Activated CD8-positive, alpha-beta memory T cell treated with anti-CD3 and anti-CD28 coated beads for 48 hours (primary cell): ENCODE measurements around the gene TECTB.
"Not testable (repeated sequence)": the region's sequence is repeated elsewhere in the genome, so short reads cannot be mapped to it uniquely, and the experiment has no call there.

Experiments
- DNase-seq, 3 experiments: peaks; one replicate each; pipeline ENCODE4 v3.0.0-alpha.2; 2020; ENCODE audit warnings: low read depth in 2 of 3, low spot score in 2 of 3

TECTB gene

DNA sequence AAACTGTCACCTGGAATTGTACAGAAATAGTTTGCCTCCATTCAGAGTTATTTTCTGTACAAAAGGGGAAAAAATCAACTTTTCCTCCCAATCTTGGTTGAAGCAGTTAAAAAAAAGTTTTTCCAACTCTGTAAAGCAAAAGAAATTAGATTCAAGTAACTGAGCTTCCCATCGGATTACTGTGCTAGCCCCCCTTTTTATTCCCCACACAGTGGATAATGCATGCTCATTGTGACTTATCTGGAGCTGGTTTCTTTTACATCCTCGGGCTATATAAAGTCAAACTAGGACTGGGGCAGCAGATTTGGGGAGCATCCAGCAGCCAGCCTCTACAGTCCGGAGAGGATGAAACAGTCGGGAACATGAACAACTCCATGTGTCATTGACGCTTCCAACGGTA lies at the start of gene TECTB:
Gene TECTB (plus strand): TSS at position 301 of the 400 bp plus-strand sequence. CDS start 335 bp downstream, outside the sequence.
- no peak for DNase-seq

DNA sequence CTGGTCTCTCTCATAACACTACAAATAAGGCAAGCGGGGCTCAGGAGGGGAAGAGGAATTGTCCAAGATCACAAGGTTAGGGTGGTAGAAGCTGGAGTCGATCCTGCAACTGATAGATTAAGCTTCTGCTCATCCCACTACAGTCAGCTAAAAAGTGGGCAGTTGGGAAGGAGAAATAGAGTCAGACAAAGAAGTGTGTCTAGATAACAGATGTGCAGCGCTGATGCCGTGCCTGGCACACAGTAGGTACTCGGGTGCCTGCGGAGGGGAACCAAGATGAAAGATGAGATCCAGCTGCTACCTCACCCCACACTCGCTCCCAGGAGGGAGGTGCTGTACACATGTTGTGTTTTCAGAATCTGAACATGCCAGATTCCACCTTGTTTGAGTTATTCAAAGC lies 48.1 kb upstream of the TECTB start:
- no peak for DNase-seq

DNA sequence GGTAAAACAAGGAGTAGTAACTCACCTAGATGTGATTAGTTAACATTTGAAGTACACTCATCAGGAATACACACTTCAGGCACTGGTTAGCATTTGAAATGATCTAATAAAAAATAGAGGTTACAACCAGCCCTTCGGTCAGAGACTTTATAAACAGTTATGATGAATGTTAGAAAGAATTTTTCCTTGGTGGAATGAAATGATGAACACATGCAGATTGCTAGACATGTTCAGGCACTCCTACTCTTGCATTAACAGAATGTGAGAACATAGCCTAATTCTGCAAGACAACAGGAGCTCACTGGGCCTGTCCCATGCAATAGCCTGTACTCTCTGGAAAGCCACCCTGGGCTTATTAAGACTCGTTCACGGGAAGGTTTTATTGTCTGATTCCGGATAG lies 47.3 kb upstream of the TECTB start:
- DNase-seq = no peak

DNA sequence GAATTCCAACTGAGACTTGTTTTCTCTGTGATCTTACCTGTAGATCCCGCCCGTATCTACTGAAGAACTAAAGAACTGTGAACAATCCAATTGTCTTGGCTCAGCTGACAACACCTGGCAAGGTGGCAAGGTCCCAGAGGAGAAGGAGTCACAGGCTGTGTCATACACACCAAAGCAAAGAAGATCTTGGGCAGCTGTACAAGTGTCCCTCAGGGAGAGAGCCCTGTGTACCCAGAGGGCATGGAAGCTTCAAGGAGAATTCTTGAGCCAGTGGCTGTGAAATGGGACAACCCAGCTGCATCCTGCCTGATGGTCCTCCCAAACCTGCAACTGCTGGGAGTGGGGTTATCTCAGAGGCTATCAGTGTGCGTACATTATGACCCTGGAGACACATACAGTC lies 46.7 kb upstream of the TECTB start:
- DNase-seq = no peak

DNA sequence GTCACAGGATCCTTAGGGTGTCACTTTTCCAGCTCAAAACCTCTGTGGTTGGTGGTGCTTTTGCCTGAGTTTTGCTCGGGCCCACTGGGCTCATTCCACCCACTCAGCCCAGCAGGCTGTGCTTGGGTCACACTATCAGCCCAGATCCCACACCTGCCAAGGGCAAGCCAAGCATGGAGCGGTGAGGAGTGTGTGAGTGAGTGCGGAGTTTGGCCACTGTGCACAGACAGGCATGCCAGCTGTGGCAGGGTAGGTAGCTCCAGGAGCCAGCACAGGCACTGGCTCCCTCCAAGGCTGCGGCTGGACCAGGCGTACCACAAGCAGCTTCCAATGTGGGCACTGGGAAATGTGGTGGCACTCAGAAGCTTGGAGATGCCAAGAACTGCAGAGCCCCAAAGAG lies 43.9 kb upstream of the TECTB start:
- no peak for DNase-seq

DNA sequence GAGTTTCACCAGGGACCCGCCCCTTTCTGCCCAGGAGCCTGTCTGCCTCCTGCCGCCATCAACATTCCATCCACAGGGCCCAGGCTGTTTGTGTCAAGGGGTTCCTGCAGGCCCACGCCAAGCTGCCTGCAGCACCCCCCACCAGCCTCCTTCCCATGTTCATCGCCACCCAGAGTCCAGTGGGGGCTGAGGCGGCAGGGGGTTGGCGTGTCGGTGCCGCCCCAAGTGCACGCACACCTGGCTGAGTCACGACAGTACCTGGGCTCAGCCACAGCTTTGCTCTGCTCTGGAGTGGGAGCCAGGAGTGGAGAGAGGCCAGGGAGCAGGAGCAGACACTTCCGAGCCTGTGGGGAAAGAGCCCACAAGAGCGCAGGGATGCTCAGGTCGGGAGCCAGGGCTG lies 42.8 kb upstream of the TECTB start:
- no peak for DNase-seq

DNA sequence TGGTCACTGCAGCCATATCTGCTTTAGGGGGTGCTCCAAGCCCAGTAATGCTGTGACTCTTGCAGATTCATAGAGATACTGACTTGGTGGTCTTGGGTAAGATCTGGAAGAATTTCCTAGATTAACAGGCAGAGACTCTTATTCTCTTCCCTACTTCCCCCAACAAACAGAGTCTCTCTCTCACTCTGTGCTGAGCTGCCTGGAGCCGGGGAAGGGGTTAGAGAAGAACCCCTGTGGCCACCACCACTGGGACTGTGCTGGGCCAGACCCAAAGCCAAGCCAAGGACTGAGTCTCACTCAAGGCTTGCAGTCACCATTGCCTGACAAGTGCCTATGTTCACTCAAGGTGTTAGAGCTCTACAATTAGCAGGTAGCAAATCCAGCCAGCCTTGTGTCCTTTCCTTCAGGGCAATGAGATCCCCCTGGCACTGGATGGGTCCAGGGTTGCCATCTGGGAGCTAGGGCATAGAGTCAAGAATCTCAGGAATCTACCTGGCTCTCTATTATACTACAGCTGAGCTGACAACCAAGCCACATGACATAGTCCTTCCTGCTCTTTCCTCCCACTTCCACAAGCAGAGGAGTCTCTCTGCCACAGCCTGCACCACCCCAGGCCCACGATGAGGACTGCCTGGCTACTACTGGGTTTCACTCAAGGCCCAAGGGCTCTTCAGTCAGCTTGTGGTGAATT lies 41.4 kb upstream of the TECTB start:
- no peak for DNase-seq

DNA sequence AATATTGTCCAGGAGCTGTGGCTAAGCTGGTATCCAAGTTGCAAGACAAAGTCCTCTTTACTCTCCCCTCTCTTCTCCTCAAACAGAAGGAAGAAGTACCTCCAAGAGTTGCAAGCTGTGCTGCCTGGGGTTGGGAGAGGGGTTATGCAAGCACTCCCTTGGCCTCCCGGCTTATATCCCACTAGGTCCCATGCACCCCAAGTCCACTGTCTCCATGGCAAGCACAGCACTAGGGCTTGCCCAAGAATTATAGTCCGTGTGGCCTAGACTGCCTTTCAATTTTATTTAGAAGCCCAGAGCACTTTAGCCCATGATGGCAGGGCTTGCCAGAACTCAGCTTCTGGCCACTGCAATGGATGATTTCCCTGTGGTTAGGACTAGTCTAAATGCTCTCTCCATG lies 40.4 kb upstream of the TECTB start:
- DNase-seq = no peak

DNA sequence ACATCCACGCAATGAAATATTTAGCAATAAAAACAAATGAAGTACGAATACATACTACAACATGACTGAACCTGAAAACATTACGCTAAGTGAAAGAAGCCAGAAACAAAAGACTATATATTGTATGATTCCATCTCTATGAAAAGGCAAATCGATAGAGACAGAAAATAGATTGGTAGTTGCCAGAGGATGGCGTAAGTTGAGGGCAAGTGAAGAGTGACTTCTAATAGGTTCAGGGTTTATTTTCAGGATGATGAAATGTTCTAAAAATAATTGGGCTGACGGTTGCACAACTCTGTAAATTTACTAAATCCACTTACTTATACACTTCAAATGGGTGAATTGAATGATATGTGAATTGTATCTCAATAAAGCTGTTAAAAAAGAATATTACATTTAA lies 39.5 kb upstream of the TECTB start:
- no peak for DNase-seq

DNA sequence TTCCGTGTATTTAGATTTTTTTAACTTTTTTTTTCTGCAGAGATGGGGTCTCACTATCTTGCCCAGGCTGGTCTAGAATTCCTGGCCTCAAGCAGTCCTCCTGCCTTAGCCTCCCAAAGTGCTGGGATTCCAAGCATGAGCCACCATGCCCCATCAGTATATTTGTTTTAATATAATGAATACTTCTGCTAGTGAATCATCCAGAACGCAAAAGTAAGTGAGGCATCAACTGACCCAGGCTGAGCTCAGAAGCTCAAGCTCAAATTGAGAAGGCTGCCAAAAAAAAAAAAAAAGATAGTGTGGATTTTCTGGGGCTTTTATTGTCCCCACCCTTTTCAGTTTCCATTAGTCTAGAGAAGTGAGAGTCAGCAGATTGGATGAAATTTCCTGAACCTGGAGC lies 39.0 kb upstream of the TECTB start:
- no peak for DNase-seq

DNA sequence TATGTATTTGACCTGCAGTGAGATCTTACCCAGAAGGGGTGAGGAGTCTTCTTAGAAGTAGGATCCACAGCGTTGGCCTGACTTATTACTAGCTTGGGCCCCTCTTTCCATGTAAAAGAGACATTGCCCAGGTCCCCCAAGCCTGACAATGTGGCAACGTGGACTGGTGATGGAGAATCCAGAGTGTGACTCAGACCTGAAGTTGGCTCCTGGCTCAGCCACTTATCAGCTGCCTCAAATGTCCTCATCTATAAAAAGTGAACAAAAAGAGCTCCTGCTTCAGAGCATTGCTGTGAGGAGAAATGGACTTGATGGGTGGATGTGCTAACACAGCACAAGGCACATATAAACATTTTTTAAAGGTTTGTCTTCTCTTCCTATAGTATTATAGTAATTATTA lies 35.4 kb upstream of the TECTB start:
- DNase-seq = no peak

DNA sequence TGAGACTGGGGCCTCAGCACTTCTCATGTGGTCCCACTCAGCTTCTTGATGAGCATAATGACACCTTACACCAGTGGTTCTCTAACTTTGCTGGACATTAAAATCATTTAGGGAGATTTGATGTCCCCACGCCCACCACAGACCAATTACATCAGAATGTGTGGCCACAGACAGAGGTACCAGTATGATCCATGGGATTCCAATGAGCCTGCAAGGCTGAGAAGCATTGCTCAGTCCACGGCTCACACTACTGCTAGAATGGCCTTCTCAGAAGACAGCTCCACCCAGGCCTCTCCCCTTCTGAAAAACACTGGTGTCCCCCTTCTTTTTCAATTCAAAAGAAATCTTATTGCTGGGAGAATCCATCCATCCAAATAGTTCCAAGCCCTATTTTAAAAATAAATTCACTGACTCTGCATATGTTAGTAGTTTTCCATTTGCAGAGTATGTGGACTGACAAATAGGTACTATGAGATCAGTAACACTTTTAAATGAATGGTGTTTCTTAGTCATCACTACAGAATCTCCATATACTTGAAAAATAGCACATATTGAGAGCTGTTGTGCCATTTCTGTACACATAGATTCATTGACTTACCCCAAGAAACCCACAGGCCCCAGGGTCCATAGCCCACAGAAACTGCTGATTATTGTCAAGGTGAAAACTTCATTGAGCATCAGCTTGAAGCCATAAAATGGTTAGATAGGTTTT lies 34.5 kb upstream of the TECTB start:
- no peak for DNase-seq

DNA sequence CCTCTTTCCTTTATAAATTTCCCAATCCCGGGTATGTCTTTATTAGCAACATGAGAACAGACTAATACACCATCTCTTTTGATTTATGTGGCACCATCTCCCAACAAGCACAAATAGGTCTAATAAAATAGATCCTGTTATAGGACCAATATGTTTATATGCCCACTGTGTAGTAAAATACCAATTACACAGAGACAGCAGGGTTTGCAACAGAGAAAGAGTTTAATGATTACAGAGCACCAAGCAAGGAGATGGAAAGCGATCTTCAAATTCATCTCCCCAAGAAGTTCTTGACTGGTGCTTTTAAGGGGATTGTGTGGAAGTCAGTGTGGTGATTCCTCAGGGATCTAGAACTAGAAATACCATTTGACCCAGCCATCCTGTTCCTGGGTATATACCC lies 33.5 kb upstream of the TECTB start:
- DNase-seq = no peak

DNA sequence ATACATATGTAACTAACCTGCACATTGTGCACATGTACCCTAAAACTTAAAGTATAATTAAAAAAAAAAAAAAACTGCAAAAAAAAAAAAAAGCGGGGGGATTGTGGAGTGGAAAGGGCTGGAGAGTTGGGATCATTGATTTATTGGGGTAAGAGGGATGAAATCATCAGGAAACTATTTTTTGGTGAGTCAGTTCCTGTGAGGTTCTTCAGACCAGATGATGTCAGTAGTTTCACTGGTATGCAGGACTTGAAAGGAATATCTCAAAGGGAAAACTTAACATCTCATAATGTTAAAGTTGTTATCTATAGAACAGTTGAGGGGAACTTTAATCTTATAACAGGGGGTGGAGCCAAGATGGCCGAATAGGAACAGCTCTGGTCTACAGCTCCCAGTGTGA lies 32.6 kb upstream of the TECTB start:
- no peak for DNase-seq

DNA sequence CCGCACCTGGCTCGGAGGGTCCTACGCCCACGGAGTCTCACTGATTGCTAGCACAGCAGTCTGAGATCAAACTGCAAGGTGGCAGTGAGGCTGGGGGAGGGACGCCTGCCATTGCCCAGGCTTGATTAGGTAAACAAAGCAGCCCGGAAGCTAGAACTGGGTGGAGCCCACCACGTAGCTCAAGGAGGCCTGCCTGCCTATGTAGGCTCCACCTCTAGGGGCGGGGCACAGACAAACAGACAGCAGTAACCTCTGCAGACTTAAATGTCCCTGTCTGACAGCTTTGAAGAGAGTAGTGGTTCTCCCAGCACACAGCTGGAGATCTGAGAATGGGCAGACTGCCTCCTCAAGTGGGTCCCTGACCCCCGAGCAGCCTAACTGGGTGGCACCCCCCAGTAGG lies 32.0 kb upstream of the TECTB start:
- not testable (repeated sequence) for DNase-seq

DNA sequence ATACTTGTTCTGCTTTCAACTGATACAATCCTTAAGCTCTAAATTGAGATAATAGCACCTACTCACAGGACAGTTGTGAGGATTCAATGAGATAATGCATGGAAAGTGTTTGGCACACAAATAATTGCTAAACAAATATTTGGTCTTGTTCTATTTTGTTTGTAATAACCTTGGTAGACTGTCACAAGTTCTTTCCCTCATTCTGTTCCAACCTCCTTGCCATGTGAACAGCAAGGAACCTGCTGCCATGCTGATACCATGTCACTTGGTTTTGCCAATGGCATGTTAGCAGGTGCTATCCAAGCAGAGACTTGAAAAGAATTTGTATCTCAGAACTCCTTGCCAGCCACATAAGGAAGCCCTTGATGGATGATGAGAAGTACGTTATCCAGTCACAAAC lies 24.8 kb upstream of the TECTB start:
- no peak for DNase-seq

DNA sequence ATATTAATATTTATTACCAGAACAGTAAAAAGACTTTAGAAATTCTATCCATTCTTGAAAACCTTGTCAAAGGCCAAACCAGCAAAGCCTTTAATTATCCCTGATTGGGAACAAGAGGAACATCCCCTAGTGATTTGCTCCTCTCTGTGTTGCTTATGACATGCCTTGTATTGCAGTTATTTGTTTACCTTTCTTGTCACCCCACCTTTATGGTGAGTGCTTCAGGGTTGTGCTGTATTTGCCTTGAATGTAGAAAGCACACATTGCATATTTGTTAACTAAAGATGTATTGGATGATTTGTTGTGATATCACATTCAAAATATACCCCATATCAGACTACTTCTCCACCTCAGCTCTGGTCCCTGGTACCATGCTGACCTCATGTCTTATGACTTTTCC lies 23.5 kb upstream of the TECTB start:
- DNase-seq = no peak

DNA sequence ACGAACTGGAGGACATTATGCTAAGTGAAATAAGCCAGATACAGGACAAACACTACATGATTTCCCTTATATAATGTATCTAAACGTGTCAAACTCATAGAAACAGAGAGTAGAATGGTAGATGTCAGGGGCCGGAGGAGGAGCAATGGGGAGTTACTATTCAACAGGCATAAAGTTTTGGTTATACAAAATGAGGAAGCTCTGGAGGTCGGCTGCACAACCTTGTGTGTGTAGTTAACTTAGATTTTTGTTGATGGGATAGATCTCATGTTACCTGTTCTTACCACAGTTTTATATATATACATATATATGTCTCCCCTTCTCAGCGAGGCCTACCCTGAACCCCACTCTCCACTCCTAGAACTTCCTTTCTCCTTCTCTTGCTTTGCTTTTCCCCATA lies 22.4 kb upstream of the TECTB start:
- no peak for DNase-seq

DNA sequence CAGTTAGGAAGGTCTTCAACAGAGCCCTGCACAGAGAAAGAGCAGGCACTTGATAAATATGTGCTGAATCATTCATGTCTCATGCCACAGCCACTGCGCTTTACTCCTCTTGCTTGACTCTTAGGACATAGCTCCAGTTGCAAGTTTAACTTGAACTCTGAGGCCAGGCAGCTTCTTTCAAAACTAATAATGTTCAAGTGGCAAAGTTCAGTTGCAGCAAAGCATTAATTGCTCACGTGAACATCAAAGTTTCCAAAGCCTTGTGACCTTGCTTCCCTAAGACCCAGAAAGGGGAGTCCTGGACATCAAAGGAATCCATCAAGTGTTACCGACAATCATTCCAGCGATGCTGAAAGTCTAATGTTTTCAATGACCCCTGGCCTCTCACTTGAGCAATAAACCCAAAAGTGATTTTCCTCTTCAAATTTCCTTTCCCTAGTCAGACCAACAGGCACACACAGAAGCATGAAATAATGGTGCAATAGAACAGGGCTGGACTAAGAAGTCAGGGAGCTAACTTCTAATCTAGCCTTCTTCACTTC lies 21.8 kb upstream of the TECTB start:
- DNase-seq = no peak

DNA sequence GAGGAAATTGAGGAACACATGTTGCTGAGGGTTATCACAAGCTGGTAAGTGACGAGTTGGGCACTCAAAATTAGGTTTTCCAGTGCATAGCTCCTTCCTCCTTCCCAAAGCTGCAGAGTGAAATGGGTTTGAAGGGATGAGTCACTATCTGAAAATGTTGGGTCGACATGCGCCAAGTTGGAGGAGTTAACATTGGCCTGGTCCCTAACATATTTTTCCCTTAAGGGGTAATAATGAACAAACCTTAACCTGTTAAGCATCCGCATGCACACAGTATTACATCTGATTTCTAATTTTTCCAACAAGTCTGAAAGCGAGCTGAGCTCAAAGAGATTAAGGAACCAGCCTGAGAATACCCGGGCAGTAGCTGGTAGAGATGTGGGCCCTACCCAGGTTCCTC lies 20.7 kb upstream of the TECTB start:
- no peak for DNase-seq

DNA sequence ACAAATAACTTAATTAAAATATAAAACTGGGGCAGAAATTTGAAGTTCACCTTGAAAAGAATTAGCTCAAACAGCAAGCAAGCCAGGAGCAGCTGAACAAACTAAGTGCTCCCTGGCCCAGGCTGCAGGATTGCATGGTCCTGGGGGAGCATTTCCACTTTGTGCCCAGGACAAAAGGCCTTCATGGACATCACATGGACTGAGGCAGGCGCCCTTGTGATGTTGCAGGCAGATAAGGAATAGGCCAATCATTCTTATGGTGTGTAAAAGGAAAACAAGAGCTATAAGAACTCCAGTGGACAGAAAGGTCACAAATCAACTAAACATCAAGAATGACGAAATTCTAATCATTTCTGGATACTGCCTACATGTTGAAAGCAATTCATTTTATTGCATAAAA lies 17.5 kb upstream of the TECTB start:
- no peak for DNase-seq

DNA sequence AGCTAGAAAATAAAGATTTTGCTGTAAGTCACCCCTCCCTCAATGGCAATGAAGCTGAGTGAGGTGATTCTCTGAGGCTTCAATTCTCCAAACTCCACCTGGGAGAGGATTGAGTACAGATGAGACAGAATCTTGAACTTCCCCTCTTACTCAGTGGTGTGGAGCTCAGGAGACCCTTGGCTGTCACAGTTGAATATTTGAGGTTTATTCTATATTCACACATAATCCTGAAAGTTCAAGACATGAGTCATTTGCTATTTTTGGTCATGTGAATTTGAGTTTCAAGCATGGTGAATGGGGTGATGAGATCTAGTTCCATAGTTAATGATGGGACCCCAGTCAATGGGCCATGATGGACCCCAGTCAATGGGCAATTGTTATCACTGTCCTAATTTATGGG lies 13.9 kb upstream of the TECTB start:
- no peak for DNase-seq

DNA sequence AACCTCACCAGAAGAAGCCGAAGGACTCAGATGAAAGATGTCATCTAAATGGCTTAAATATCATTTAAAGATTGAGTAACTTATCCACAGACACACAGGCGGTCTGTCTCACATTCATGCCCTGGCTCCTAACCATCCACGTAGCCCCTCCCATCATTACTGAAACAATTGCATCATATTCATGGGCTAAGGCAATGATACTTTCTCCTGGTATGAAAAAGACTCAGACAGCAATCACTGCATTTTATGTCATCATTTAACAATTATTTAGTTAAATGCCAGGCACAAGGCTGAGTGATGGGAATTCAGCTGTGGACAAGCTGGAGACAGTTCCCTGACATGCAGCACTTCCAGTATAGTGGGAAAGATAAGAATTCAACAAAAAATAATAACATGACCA lies 11.2 kb upstream of the TECTB start:
- no peak for DNase-seq
